ENCODE data around the gene SDK1.

Gene SDK1

DNA sequence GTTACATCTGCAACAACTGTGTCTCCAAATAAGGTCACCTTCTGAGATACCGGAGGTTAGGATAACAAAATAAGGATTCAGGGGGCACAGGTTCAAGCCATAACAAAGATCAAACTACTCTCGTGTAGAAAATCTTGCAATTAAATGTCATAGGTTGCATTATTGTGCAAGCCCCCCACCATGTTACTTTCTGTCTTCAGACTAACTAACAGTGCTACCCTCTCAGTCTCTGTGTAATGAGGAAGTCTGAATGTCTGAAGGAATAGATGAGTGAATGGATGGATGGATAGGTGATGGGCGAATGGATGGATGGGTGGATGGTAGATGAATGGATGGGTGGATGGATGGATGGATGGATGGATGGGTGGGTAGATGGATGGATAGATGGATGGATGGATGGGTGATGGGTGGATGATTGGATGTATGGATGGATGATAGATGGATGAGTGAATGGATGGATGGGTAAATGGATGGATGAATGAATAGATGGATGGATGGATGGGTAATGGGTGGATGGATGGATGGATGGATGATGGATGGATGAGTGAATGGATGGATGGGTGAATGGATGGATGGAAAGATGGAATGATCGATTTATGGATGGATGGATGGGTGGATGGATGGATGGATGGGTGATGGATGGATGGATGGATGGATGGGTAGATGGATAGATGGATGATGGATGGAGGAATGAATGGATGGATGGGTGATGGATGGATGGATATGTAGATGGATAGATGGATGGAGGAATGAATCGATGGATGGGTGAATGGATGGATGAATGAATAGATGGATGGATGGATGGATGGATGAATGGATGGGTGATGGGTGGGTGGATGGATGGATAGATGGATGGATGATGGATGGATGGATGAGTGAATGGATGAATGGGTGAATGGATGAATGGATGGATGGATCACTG is 823.8 kb downstream of the SDK1 start:
- DNase-seq: no peak

GRCh38 chr7:4127909-4128560 is 827.0 kb downstream of the SDK1 start:
- DNase-seq: no peak

GRCh38 chr7:4129481-4130122 is 828.5 kb downstream of the SDK1 start:
- no peak for DNase-seq

DNA sequence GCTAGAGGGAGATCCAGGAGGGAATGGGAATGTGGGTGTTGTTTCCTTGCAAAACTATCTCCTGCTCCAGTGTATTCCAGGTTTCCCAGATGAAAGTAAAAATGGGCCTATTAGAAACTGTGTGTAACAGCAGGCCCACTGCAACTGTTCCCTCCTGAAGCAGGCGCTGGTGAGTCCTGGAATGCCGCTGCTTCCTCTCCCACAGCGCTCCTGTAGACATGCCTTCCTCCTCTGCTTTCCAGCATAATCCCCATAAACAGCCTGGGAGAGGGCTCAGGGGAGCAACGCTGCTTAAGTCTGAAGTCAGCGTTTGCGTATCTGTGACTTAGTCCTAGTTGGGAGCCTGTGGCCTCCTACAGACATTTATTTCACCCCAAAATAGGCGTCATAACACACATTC is 830.0 kb downstream of the SDK1 start:
- no peak for DNase-seq

DNA sequence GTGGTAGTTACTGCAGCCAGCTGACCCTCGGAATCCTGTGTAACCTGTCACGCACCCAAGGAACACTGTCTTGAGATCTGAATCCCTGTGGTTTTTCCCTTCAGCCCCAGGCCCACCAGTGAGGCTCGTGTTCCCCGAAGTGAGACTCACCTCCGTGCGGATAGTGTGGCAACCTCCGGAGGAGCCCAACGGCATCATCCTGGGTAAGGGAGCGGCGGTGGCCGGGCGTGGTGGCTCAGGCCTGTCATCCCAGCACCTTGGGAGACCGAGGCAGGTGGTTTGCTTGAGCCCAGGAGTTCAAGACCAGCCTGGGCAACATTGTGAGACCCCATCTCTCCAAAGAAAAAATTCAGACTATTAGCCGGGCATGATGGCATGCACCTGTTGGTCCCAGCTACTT is 831.2 kb downstream of the SDK1 start:
- DNase-seq: no peak

DNA sequence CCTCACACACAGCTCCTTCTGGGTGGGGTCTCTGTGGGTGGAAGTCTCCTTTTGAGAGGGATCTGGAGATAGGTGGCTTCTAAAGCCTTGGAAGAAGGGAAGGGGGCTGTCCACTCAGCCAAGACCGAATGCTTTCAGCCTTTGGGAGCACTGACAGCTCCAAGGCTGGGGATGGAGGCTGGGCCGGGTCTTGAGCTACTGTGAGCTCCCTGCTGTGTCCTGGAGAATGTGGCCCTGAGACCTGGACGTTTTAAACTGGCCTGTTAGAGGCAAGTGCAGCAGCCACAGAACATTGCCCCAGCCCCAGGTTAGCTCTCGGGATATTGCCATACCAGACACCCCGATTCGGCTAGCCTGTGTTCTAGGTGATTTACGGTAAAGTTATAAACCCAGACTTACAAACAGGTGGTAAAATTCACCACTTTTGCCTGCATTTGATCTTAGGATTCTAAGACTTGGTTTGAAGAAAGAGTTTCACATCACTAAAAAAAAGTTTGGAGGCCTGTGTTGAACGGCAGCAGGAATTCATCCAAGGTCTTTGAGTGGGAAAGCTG is 832.5 kb downstream of the SDK1 start:
- no peak for DNase-seq

- no peak for DNase-seq
Measured at GRCh38 chr7:4134204-4134603, 833.2 kb downstream of the SDK1 start.

GRCh38 chr7:4134631-4135030 is 833.6 kb downstream of the SDK1 start:
- no peak for DNase-seq

GRCh38 chr7:4135301-4135700 is 834.2 kb downstream of the SDK1 start:
- no peak for DNase-seq

- DNase-seq: no peak
Measured at GRCh38 chr7:4136036-4136435, 835.0 kb downstream of the SDK1 start.

DNA sequence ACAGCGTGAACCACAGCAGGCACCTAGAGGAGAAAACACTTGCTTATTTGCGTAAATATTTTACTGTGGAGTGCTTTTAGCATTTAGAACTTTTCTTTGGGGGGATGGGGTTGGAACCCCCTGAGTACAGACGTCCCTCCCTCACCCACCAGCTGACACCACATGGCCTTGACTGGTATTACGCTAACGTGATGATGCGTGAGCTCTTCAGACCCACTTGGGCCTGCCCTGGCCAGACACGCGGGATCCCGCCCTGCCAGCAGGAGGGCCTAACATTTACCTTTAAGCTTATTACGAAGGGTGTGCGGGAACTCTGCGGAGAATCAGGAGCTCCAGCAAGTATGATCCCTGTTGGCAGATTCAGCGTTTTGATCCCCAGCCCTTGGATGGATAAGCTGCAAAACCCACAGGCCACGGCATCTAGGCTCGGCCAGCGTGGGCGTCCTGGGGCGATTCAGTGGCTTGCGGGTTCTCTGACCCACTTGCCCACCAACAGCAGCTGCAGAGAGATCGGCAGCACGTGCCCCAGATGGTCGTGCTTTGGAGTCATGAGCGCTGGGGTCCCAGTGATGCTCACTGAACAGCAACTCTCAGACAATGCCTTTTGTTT is 835.6 kb downstream of the SDK1 start:
- no peak for DNase-seq

- no peak for DNase-seq
Measured at GRCh38 chr7:4137552-4137951, 836.5 kb downstream of the SDK1 start.

DNA sequence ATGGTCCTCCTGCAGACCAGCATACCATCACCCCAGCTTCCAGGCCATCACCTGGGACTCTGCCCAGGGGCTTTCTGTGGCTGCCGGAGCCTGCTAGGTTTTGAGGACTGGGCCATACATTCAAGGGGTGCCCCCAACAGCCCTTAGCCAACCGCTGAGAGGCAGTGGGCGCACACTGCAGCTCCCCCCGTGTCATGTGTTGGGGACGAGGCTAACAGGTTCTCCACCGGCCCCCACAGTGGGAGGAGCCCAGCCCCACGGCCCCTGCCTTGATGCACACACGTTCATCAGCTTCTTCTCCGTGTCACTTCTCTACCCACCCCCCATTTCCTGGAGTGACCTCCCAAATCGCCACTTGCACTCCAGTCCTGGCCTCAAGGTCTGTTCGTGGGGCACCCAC is 837.8 kb downstream of the SDK1 start:
- no peak for DNase-seq

- DNase-seq: no peak
Measured at GRCh38 chr7:4139656-4140625, 838.9 kb downstream of the SDK1 start.

DNA sequence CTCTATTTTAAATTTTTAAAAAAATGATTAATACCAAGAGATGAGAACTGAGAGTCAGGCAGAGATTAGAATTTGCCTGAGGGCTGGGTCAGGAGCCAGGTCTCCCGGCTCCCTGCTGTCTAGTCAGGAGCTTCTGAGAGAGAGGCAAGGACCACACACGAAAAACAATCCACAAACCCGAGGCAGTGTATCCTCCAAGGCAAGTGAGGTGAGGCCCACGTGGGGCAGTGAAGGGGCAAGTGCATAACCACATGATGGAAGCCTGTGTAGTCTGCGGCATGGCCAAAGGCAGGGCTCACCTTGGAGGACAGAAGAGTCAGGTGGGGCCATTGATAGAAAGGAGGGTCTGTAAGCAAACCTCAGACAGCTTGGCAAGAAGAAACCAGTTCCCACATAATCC is 839.9 kb downstream of the SDK1 start:
- no peak for DNase-seq

- no peak for DNase-seq
Measured at GRCh38 chr7:4143006-4143405, 842.0 kb downstream of the SDK1 start.

- no peak for DNase-seq
Measured at GRCh38 chr7:4143511-4144171, 842.6 kb downstream of the SDK1 start.

GRCh38 chr7:4144172-4144701 is 843.2 kb downstream of the SDK1 start:
- DNase-seq: no peak

DNA sequence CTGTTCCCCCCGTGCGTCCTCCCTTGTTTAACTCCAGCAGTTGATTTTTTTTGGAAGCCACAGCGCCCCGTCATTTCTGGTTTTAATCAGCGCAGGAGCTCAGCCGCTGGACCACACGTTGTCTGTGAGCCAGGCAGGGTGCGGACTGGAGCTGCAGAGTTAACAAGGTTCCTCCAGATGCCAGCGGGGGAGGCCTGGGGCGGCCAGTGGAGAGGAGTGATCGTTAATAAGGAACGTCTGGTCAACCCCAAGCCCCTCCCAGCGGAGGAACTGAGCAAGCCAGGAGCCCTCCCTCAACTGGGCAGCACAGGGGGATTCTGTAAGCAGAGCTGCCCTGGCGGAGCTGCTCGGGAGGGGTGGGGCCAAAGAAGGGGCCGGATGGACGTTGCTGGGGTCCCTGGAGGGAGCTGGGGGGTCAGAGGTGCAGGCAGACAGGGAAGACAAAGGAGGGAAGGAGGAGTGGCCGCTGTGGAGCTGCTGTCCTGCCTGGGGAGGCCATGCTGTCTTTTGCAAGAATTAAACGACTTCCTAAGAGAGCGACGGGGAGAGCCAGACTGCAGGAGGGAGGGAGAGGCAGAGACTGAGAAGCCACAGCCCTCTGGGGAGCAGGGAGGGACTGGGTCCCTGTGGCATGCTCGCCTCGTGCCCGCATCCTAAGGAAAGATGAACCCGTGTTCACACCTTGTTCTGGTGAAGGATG is 843.9 kb downstream of the SDK1 start:
- DNase-seq: no peak

GRCh38 chr7:4145576-4145975 is 844.5 kb downstream of the SDK1 start:
- no peak for DNase-seq

Measured in NCI-H1436 (cell line).